T-helper 17 cell (primary cell): Measurements from ENCODE around the gene DPY19L3. TPM values are rescaled to one million over a fixed set of nuclear protein-coding genes. Genes with fewer than 3 reads are reported as not detected.

ENCODE experiments used
- ATAC-seq: fragments of 150-1000 bp; cut with Tn5 transposase; 2 replicates; pipeline ENCODE4 v1.10.0; 2021; ENCODE audit warnings: mild to moderate bottlenecking, moderate library complexity
- DNase-seq, 3 donors: peaks; one replicate each; pipeline versions ENCODE4 v3.0.0 to v3.0.0-alpha.2; 2020 to 2021
- H3K9me3 ChIP-seq: one replicate; pipeline ENCODE4 v1.7.0; 2013; ENCODE audit warnings: low read length, mild to moderate bottlenecking; ENCODE audit not compliant: control insufficient read depth, poor library complexity, severe bottlenecking
- H3K27ac Mint-ChIP-seq: one replicate; pipeline ENCODE4 v1.8.0; 2022; ENCODE audit warnings: mild to moderate bottlenecking, moderate library complexity, mixed read lengths
- H3K27me3 Mint-ChIP-seq: one replicate; pipeline ENCODE4 v1.8.0; 2022; ENCODE audit warnings: mixed read lengths
- H3K36me3 Mint-ChIP-seq: one replicate; pipeline ENCODE4 v1.8.0; 2022; ENCODE audit warnings: low read depth, mixed read lengths
- H3K4me1 Mint-ChIP-seq: one replicate; pipeline ENCODE4 v1.8.0; 2022; ENCODE audit warnings: mild to moderate bottlenecking, mixed read lengths
- H3K4me3 Mint-ChIP-seq: one replicate; pipeline ENCODE4 v1.8.0; 2022; ENCODE audit warnings: mild to moderate bottlenecking, moderate library complexity, mixed read lengths
- total RNA-seq, 4 donors: library from RNA in 2 of 4; stranded (reverse) in 2 of 4; gene quantifications; one replicate each; pipeline ENCODE4 v1.2.3 and lab custom pipeline; 2022 to 2026

DPY19L3 gene, protein sequence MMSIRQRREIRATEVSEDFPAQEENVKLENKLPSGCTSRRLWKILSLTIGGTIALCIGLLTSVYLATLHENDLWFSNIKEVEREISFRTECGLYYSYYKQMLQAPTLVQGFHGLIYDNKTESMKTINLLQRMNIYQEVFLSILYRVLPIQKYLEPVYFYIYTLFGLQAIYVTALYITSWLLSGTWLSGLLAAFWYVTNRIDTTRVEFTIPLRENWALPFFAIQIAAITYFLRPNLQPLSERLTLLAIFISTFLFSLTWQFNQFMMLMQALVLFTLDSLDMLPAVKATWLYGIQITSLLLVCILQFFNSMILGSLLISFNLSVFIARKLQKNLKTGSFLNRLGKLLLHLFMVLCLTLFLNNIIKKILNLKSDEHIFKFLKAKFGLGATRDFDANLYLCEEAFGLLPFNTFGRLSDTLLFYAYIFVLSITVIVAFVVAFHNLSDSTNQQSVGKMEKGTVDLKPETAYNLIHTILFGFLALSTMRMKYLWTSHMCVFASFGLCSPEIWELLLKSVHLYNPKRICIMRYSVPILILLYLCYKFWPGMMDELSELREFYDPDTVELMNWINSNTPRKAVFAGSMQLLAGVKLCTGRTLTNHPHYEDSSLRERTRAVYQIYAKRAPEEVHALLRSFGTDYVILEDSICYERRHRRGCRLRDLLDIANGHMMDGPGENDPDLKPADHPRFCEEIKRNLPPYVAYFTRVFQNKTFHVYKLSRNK
- total RNA-seq: 10 to 100 TPM; 10.2 to 14.7 TPM
- 13.7 to 17.2 reads per million in 2 donors for total RNA-seq (lab: John Stamatoyannopoulos, UW)

DNA sequence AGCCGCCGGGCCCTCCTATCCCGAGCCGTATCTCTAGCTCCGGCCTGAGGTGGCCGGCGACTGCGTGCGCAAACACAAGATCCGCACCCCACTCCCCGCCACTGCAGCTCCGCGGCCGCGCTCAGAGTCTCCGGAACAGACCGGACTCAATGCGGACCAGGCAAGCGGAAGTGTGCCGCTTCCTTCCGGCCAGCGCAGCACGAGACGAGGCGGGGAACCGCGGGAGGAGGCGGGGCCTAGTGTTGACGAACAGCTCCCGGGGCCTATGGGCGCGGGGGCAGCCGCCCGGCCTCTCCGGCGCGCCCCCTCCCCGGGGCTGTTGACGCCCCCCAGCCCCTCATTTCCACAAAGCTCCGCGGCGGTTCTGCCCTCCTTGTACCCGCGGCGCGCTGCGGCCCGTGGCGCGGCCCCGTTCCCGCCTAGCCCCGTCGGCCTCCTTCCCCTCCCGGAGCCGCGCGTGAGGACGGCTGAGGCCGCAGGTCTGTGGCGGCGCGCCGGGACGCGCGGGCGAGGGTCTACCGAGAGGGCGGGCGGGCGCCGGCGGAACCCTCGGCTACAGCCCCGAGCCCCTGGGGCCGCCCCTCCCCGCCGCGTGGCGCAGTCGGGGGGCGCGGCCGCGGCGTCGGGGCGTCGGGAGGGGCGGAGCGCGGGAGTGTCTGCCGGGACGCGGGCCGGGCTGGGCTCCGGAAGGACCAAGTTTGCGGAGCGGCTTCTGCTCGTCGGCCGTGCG lies at the start of gene DPY19L3:
TSS of gene DPY19L3 (plus strand) at position 340 of the 730 bp plus-strand sequence. CDS start 2,484 bp downstream, outside the sequence.
- Mint-ChIP-seq H3K4me1 (peaks cover 15% of the 10 kb centered on the region), H3K36me3 (no peaks in the 10 kb centered on the region), H3K27me3 (no peaks in the 10 kb centered on the region), H3K27ac (peak within 1 kb of the TSS; percentile 73), H3K4me3 (peak within 1 kb of the TSS; percentile 86)
- H3K9me3 ChIP-seq: no peaks in the 10 kb centered on the region
- peak; percentile 75 to 77 (median 76) for DNase-seq
- ATAC-seq: peak; percentile 92

- Mint-ChIP-seq H3K4me1 (peaks cover 15% of the 10 kb centered on the region), H3K4me3 (no peak overlapping the region), H3K27me3 (no peaks in the 10 kb centered on the region), H3K36me3 (peaks cover 11% of the 10 kb centered on the region), H3K27ac (no peak overlapping the region)
- DNase-seq (no peak), ATAC-seq (no peak)
- H3K9me3 ChIP-seq: no peaks in the 10 kb centered on the region
Measured at GRCh38 chr19:32357720-32358119, 47.9 kb upstream of the DPY19L3 start.

GRCh38 chr19:32358321-32358720 lies 47.2 kb upstream of the DPY19L3 start:
- no peak for DNase-seq
- H3K27ac Mint-ChIP-seq: no peak overlapping the region
- H3K4me1 Mint-ChIP-seq: peaks cover 20% of the 10 kb centered on the region
- no peaks in the 10 kb centered on the region for H3K27me3 Mint-ChIP-seq
- ATAC-seq: no peak
- H3K36me3 Mint-ChIP-seq: peaks cover 12% of the 10 kb centered on the region
- no peak overlapping the region for H3K4me3 Mint-ChIP-seq
- no peaks in the 10 kb centered on the region for H3K9me3 ChIP-seq

DNA sequence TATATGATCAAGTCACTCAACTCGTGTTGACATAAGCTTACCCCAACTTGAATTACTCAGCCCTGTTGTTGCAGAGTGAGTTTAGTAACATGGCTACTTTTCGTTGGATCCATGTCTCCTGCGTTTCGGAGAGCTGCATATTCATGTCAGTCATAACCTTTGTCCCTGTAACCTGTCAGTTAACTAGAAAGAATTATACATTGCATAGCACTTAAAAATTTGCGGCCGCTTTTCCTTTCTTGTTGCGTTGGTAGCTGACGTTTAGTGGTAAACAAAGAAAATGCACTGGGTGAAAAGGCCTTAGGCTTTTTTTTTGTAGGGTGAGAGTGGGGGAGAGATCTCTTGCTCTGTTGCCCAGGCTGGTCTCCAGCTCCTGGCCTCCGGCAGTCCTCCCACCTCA lies 46.0 kb upstream of the DPY19L3 start:
- no peaks in the 10 kb centered on the region for H3K27me3 Mint-ChIP-seq
- H3K9me3 ChIP-seq: no peaks in the 10 kb centered on the region
- H3K4me3 Mint-ChIP-seq: no peak overlapping the region
- peaks cover 10% of the 10 kb centered on the region for H3K36me3 Mint-ChIP-seq
- ATAC-seq (no peak), DNase-seq (no peak)
- no peak overlapping the region for H3K27ac Mint-ChIP-seq
- peaks cover 18% of the 10 kb centered on the region for H3K4me1 Mint-ChIP-seq

DNA sequence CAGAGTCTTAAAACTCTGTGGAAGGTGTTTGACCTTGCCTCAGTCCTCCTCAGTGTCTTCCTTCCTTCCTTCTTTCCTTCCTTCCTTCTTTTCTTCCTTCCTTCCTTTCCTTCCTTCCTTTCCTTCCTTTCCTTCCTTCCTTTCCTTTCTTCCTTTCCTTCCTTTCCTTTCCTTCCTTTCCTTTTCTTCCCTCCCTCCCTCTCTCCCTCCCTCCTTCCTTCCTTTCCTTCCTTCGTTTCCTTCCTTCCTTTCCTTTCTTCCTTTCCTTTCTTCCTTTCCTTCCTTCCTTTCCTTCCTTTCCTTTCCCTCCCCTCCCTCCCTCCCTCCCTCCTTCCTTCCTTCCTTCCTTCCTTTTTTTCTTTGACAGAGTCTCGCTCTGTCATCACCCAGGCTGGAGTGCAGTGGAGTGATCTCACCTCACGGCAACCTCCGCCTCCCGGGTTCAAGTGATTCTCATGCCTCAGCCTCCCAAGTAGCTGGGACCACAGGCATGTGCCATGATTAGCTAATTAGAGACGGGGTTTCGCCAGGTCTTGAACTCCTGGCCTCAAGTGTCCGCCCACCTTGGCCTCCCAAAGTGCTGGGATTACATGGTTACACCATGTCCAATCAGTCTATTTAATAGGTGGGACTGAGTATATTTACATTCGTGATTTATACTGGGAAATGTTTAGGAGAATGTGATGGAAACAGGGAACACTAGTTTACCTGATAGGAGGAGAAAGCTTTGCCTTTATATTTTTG lies 43.8 kb upstream of the DPY19L3 start:
- Mint-ChIP-seq H3K27ac (no peak overlapping the region), H3K36me3 (peaks cover 16% of the 10 kb centered on the region), H3K27me3 (no peaks in the 10 kb centered on the region), H3K4me1 (peaks cover 26% of the 10 kb centered on the region), H3K4me3 (no peak overlapping the region)
- ATAC-seq (no peak), DNase-seq (no peak)
- no peaks in the 10 kb centered on the region for H3K9me3 ChIP-seq

DNA sequence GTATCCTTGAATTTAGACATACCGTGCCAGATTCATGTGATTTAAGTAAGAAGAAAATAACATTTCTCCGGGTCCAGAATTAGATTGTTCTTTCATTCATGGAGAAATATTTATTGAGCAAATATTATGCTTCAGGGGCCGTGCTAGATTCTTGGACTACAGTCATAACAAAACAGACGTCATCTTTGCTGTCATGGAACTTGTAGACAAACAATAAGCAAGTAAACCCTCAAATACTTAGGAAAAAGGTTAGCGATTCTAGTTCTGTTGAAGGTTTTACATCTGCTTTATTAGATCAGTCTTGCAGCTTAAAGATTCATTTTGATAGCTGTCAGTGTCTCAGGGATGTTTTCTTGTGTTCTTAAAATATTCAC lies 43.3 kb upstream of the DPY19L3 start:
- Mint-ChIP-seq H3K36me3 (peaks cover 19% of the 10 kb centered on the region), H3K4me1 (peaks cover 31% of the 10 kb centered on the region)

DNA sequence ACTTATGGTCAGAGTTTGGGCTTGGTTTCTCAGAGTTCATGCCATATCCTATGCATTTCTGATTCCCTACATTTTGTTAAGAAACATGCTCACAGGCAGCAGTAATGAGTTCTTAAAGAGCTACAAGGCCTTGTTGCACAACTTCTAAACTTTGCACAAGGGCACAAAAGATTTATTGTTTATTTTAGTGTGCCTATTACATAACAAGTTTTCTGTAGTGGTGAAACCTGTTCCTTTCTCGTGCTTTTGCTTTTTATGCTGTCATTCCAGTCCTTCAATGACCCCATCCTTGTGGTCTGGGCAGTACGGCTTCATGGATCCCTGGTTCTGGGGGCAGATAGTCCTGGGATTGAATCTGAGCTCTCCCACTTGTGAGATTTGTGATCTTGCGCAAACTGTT lies 42.4 kb upstream of the DPY19L3 start:
- H3K9me3 ChIP-seq: no peaks in the 10 kb centered on the region
- H3K36me3 Mint-ChIP-seq: peaks cover 21% of the 10 kb centered on the region
- H3K4me3 Mint-ChIP-seq: no peak overlapping the region
- H3K27me3 Mint-ChIP-seq: no peaks in the 10 kb centered on the region
- DNase-seq: no peak
- H3K27ac Mint-ChIP-seq: peak overlapping the region; percentile 39
- H3K4me1 Mint-ChIP-seq: peaks cover 34% of the 10 kb centered on the region
- ATAC-seq: no peak

More for the DNA sequence above, 43.3 kb upstream of the DPY19L3 start:
- ATAC-seq (no peak), DNase-seq (no peak)
- H3K9me3 ChIP-seq: no peaks in the 10 kb centered on the region
- Mint-ChIP-seq H3K27me3 (no peaks in the 10 kb centered on the region), H3K27ac (no peak overlapping the region), H3K4me3 (no peak overlapping the region)

DNA sequence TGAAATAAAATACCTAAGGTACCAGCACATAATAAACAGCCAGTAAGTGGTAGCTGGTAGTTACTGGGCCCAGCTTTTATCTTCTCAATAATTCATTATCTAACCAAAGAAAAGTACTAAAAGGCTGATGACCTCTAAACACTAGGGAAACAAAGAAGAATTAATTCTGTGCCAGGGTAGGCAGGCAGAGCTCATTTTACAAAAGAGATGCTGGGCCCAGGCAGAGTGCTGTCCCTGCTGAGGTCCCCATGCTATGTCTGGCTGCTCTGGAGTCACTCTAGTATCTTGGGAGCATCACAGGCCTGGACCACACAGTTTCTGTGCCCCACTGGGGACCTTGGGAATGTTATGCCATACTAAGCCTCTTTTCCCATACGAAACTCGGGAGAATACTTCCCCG lies 41.9 kb upstream of the DPY19L3 start:
- H3K9me3 ChIP-seq: no peaks in the 10 kb centered on the region
- DNase-seq (no peak), ATAC-seq (no peak)
- Mint-ChIP-seq H3K27me3 (no peaks in the 10 kb centered on the region), H3K4me1 (peaks cover 34% of the 10 kb centered on the region), H3K4me3 (no peak overlapping the region), H3K36me3 (peaks cover 21% of the 10 kb centered on the region), H3K27ac (peak overlapping the region; percentile 39)

DNA sequence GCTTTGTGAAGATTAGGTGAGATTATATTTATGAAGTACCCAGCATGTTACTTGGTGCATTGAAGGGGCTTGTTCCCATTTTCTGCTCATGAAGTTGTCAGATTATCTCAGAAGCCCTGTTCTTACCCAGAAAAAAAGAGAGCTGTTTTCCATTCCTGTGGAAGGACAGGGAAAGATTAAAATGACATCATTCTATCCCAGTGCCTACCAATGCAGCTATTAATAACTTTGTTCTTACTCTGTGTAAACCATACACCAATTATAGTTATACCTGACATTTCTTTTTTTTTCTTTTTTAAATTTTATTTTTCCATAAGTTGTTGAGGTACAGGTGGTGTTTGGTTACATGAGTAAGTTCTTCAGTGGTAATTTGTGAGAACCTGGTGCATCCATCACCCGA lies 41.5 kb upstream of the DPY19L3 start:
- DNase-seq (no peak), ATAC-seq (no peak)
- Mint-ChIP-seq H3K27ac (peak overlapping the region; percentile 39), H3K36me3 (peaks cover 21% of the 10 kb centered on the region), H3K4me3 (no peak overlapping the region), H3K27me3 (no peaks in the 10 kb centered on the region), H3K4me1 (peaks cover 34% of the 10 kb centered on the region)
- H3K9me3 ChIP-seq: no peaks in the 10 kb centered on the region

- peak overlapping the region; percentile 31 for H3K4me3 Mint-ChIP-seq
- ATAC-seq (no peak), DNase-seq (no peak)
- peak overlapping the region; percentile 72 for H3K27ac Mint-ChIP-seq
- H3K9me3 ChIP-seq: no peaks in the 10 kb centered on the region
- H3K4me1 Mint-ChIP-seq: peaks cover 39% of the 10 kb centered on the region
- H3K36me3 Mint-ChIP-seq: peaks cover 24% of the 10 kb centered on the region
- H3K27me3 Mint-ChIP-seq: no peaks in the 10 kb centered on the region
Measured at GRCh38 chr19:32367063-32367462, 38.5 kb upstream of the DPY19L3 start.

DNA sequence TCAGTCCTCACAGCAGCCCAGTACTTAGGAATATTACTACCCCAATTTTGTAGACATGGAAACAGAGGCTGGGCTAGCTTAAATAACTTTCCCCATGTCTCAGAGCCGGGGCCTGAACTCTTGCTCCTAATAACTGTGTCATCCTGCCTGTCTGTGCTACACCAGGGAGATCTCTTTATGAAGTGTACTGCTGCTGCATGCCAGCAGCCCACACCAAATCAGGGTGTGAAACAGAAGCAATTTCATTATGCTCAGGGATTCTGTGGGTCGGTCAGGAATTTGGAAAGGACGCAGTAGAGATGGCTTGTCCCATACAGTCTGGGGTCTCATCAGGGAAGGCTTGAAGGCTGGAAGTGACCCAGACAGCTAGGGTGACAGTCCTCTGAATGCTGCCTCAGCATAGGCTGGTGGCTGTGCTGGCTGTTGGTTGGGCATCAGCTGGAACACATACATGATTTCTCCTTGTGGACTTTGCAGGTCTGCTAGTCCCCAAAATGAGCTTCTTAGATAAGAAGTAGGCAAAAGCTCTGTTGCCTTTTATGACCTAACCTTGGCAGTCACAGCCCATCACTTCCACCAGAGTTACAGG lies 37.5 kb upstream of the DPY19L3 start:
- DNase-seq (no peak), ATAC-seq (no peak)
- H3K36me3 Mint-ChIP-seq: peaks cover 26% of the 10 kb centered on the region
- H3K9me3 ChIP-seq: no peaks in the 10 kb centered on the region
- H3K27ac Mint-ChIP-seq: peak overlapping the region; percentile 54
- no peaks in the 10 kb centered on the region for H3K27me3 Mint-ChIP-seq
- no peak overlapping the region for H3K4me3 Mint-ChIP-seq
- H3K4me1 Mint-ChIP-seq: peaks cover 31% of the 10 kb centered on the region

DNA sequence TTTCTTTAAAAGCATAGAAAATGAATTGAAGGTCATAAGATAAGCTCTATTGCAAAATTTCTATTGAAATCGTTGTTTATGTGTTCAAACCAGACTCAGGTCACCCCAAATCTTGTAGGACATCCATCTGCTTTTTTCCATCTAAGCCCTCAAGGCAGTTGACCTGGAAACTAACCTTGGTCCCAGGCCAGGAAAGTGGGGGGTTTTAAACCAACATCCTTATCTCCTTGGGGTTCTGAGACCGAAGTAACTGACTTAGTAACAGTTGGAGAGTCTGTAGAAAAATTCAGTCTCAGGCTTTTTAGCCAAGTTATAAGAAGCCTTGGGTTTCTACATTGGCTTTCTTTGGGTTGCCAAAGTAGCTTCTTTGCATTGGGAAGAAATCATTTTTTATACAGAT lies 36.8 kb upstream of the DPY19L3 start:
- H3K9me3 ChIP-seq: no peaks in the 10 kb centered on the region
- H3K4me3 Mint-ChIP-seq: no peak overlapping the region
- H3K4me1 Mint-ChIP-seq: peaks cover 28% of the 10 kb centered on the region
- H3K36me3 Mint-ChIP-seq: peaks cover 26% of the 10 kb centered on the region
- ATAC-seq (no peak), DNase-seq (no peak)
- no peak overlapping the region for H3K27ac Mint-ChIP-seq
- H3K27me3 Mint-ChIP-seq: no peaks in the 10 kb centered on the region
